ACC112 (cell line): ENCODE data around the gene CD300LG.
"Not testable (repeated sequence)": the region's sequence is repeated elsewhere in the genome, so short reads cannot be mapped to it uniquely, and the experiment has no call there.

ENCODE experiments used
- H2AFZ ChIP-seq: fragments of 200-600 bp; sonication (generic); one replicate; pipeline ENCODE4 v1.6.0; 2017; ENCODE audit warnings: antibody characterized with exemption, low read length; ENCODE audit not compliant: unreplicated experiment
- H3K27ac ChIP-seq: fragments of 200-600 bp; sonication (generic); 2 replicates; pipeline ENCODE4 v1.5.1; 2014; ENCODE audit warnings: low read depth, mild to moderate bottlenecking, antibody characterized with exemption, low read length, moderate library complexity
- H3K27me3 ChIP-seq: fragments of 200-600 bp; sonication (generic); 2 replicates; pipeline ENCODE4 v1.6.1; 2014; ENCODE audit warnings: mild to moderate bottlenecking, antibody characterized with exemption, low read length, moderate library complexity, mixed read lengths; ENCODE audit not compliant: insufficient read depth
- H3K36me3 ChIP-seq: fragments of 200-600 bp; sonication (generic); 2 replicates; pipeline ENCODE4 v1.6.1; 2016; ENCODE audit warnings: mild to moderate bottlenecking, antibody characterized with exemption, low read length, moderate library complexity, mixed read lengths; ENCODE audit not compliant: insufficient read depth
- H3K4me1 ChIP-seq: fragments of 200-600 bp; sonication (generic); one replicate; pipeline ENCODE4 v1.6.1; 2016; ENCODE audit warnings: low read length, mixed read lengths; ENCODE audit not compliant: insufficient read depth, unreplicated experiment, control insufficient read depth
- H3K4me3 ChIP-seq: fragments of 200-600 bp; sonication (generic); 2 replicates; pipeline ENCODE4 v1.5.1; 2014; ENCODE audit warnings: mild to moderate bottlenecking, low read depth, low read length
- H3K79me2 ChIP-seq: fragments of 200-600 bp; sonication (generic); one replicate; pipeline ENCODE4 v1.6.0; 2016; ENCODE audit warnings: low read length; ENCODE audit not compliant: control insufficient read depth, unreplicated experiment, insufficient read depth

The CD300LG gene

GRCh38 chr17:43868226-43868994, 21.4 kb downstream of the CD300LG start:
- Histone ChIP-seq H2AFZ (no peak overlapping the region), H3K36me3 (no peaks in the 10 kb centered on the region), H3K79me2 (no peaks in the 10 kb centered on the region), H3K27me3 (peaks cover 38% of the 10 kb centered on the region), H3K27ac (no peak overlapping the region), H3K4me1 (peaks cover 9% of the 10 kb centered on the region), H3K4me3 (no peak overlapping the region)

- H2AFZ ChIP-seq, H3K4me3 ChIP-seq, H3K79me2 ChIP-seq, H3K4me1 ChIP-seq, H3K36me3 ChIP-seq, H3K27ac ChIP-seq: not testable (repeated sequence)
- H3K27me3 ChIP-seq: peaks cover 37% of the 10 kb centered on the region
These were observed 22.1 kb downstream of the CD300LG start for GRCh38 chr17:43869031-43869430.

- Histone ChIP-seq H3K4me1 (peaks cover 9% of the 10 kb centered on the region), H3K27ac (no peak overlapping the region), H3K79me2 (no peaks in the 10 kb centered on the region), H3K27me3 (peaks cover 17% of the 10 kb centered on the region), H3K36me3 (no peaks in the 10 kb centered on the region), H3K4me3 (peak overlapping the region; percentile 73), H2AFZ (peak overlapping the region; percentile 80)
These were observed 25.1 kb downstream of the CD300LG start for GRCh38 chr17:43871946-43872690.

- Histone ChIP-seq H3K4me1 (peaks cover 9% of the 10 kb centered on the region), H3K36me3 (no peaks in the 10 kb centered on the region), H3K79me2 (no peaks in the 10 kb centered on the region), H2AFZ (no peak overlapping the region), H3K27ac (no peak overlapping the region), H3K4me3 (no peak overlapping the region), H3K27me3 (peaks cover 7% of the 10 kb centered on the region)
These were observed 26.1 kb downstream of the CD300LG start for GRCh38 chr17:43873091-43873490.

GRCh38 chr17:43873815-43874214, 26.8 kb downstream of the CD300LG start:
- H3K36me3 ChIP-seq: no peaks in the 10 kb centered on the region
- no peak overlapping the region for H3K27ac ChIP-seq
- H3K27me3 ChIP-seq: no peaks in the 10 kb centered on the region
- no peak overlapping the region for H2AFZ ChIP-seq
- no peak overlapping the region for H3K4me3 ChIP-seq
- no peaks in the 10 kb centered on the region for H3K79me2 ChIP-seq
- H3K4me1 ChIP-seq: peaks cover 10% of the 10 kb centered on the region

- no peak overlapping the region for H3K27ac ChIP-seq
- no peak overlapping the region for H2AFZ ChIP-seq
- no peaks in the 10 kb centered on the region for H3K79me2 ChIP-seq
- H3K27me3 ChIP-seq: no peaks in the 10 kb centered on the region
- H3K4me1 ChIP-seq: peaks cover 13% of the 10 kb centered on the region
- no peak overlapping the region for H3K4me3 ChIP-seq
- no peaks in the 10 kb centered on the region for H3K36me3 ChIP-seq
These were observed 27.3 kb downstream of the CD300LG start for GRCh38 chr17:43874293-43874692.

GRCh38 chr17:43875476-43876147, 28.6 kb downstream of the CD300LG start:
- no peak overlapping the region for H3K27ac ChIP-seq

GRCh38 chr17:43877031-43877430, 30.1 kb downstream of the CD300LG start:
- Histone ChIP-seq H3K4me1 (peaks cover 10% of the 10 kb centered on the region), H3K36me3 (no peaks in the 10 kb centered on the region), H3K27ac (no peak overlapping the region), H3K4me3 (no peak overlapping the region), H2AFZ (no peak overlapping the region), H3K79me2 (no peaks in the 10 kb centered on the region), H3K27me3 (no peaks in the 10 kb centered on the region)

More at GRCh38 chr17:43875476-43876147, 28.6 kb downstream of the CD300LG start:
- no peak overlapping the region for H3K4me3 ChIP-seq
- no peak overlapping the region for H2AFZ ChIP-seq
- no peaks in the 10 kb centered on the region for H3K36me3 ChIP-seq
- no peaks in the 10 kb centered on the region for H3K27me3 ChIP-seq
- H3K4me1 ChIP-seq: peaks cover 13% of the 10 kb centered on the region
- H3K79me2 ChIP-seq: no peaks in the 10 kb centered on the region

GRCh38 chr17:43877451-43878155, 30.6 kb downstream of the CD300LG start:
- no peak overlapping the region for H3K27ac ChIP-seq
- H3K36me3 ChIP-seq: no peaks in the 10 kb centered on the region
- no peaks in the 10 kb centered on the region for H3K27me3 ChIP-seq
- H3K79me2 ChIP-seq: no peaks in the 10 kb centered on the region
- H2AFZ ChIP-seq: no peak overlapping the region
- peaks cover 4% of the 10 kb centered on the region for H3K4me1 ChIP-seq
- no peak overlapping the region for H3K4me3 ChIP-seq
